Epithelial cell of proximal tubule (primary cell): Measurements from ENCODE around the gene NALF2. TPM values are rescaled to one million over a fixed set of nuclear protein-coding genes. Genes with fewer than 3 reads are reported as not detected.

Source experiments
- DNase-seq: peaks from one replicate; pipeline ENCODE4 v3.0.0-alpha.2; 2011; ENCODE audit warnings: low read depth
- H3K4me3 ChIP-seq: 2 replicates; pipeline ENCODE4 v1.5.1; 2011; ENCODE audit warnings: low read depth, mild to moderate bottlenecking, low read length
- CTCF ChIP-seq: conservative IDR thresholded peaks from 2 replicates; pipeline ENCODE4 v1.5.1; 2012; ENCODE audit warnings: low read depth, mild to moderate bottlenecking, low read length
- total RNA-seq: library from RNA; depleted of rRNA; stranded (reverse); fragments of >200 nt; gene quantifications from 2 replicates; pipeline ENCODE4 v1.2.3, GENCODE V29; 2015

NALF2 gene
- total RNA-seq, 1 donor from 2014 or later: 0.58 TPM

DNA sequence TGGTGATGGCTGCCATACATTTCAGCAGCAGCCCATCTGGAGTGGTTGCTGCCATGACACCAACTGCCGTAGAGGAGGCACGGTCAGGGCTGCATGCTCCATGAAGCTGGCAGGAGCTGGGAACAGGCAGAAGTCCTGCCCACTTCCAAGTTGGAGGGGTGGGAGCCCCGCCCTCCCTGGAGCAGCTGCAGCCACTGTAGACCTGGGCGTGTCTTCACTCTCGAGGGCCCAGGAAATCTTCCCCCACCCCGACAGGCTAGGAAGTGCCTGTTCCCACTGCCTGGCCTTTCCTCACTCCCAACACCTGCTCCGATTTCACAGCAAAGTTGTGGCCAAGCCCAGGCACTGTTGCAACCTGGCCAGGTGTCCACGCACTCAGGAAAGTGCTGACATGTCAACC is 42.3 kb downstream of the NALF2 start:
- H3K4me3 ChIP-seq: no peak overlapping the region
- no peak for TF ChIP-seq CTCF
- no peak for DNase-seq

DNA sequence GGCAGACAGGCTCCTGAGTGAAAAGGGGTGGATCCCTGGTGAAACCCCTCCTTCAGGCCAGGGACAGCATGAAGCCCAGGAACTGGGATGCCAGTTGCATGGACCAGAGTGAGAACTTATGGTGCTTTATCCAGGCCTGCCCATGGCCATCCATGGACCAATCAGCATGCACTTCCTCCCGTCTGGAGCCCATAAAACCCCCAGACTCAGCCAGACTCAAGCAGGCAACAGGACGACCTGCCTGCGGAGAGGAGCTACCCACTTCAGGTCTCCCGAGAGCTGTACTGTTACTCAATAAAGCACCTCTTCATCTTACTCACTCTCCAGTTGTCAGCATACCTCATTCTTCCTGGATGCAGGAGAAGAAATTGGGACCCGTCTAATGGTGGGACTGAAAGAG is 42.9 kb downstream of the NALF2 start:
- H3K4me3 ChIP-seq: no peak overlapping the region
- no peak for TF ChIP-seq CTCF
- no peak for DNase-seq

GRCh38 chrX:69551421-69552009 is 47.4 kb downstream of the NALF2 start:
- no peak for TF ChIP-seq CTCF
- no peak for DNase-seq
- no peak overlapping the region for H3K4me3 ChIP-seq

DNA sequence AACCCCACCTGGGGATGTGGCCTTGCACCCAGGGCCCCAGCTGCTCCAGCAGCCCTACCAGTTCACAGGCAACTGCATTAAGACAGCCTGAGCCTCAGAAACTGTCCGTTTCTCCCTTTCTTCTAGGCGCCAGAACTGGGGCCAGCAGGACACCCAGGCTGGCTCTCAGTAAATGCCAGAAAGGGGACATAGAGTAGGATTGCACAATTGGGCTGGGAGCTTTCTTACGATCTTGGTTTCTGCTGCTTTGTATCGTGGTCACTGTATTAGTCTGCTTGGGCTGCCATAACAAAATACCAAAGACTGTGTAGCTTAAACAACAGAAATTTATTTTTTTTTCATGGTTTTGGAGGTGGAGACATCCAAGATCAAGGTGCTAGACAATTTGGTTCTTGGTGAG is 48.4 kb downstream of the NALF2 start:
- no peak for DNase-seq
- no peak overlapping the region for H3K4me3 ChIP-seq
- TF ChIP-seq CTCF: no peak

Other genes starting within 250 kb of the NALF2 start
- 0.80 and 1.6 TPM in 2 replicates for gene EDA, start 111.8 kb downstream of the NALF2 start, total RNA-seq